ENCODE data around the gene DEFB114. TPM values are rescaled to one million over a fixed set of nuclear protein-coding genes. Genes with fewer than 3 reads are reported as not detected.

DEFB114 gene
- total RNA-seq, 1 experiment from 2014 or later: not detected

- ChIA-PET CTCF (no interaction called here), POLR2A (no interaction called here)
- Histone ChIP-seq H3K4me3 (ENCODE audit: low read depth, low read length) (no peak overlapping the region), H3K9me3 (no peaks in the 10 kb centered on the region), H3K36me3 (ENCODE audit: control insufficient read depth, insufficient read depth, low read length) (no peaks in the 10 kb centered on the region), H3K27me3 (replicated peaks; ENCODE audit: control insufficient read depth, insufficient read depth, low read length) (no peaks in the 10 kb centered on the region), H3K4me1 (no peaks in the 10 kb centered on the region)
- Mint-ChIP-seq H3K4me3 (ENCODE audit: unreplicated experiment) (no peak overlapping the region), H3K27me3 (ENCODE audit: insufficient read depth, unreplicated experiment) (peaks cover 4% of the 10 kb centered on the region), H3K4me1 (ENCODE audit: low read depth, unreplicated experiment) (no peaks in the 10 kb centered on the region), H3K27ac (ENCODE audit: unreplicated experiment) (no peak overlapping the region), H3K36me3 (ENCODE audit: insufficient read depth, unreplicated experiment) (no peaks in the 10 kb centered on the region), H3K9me3 (ENCODE audit: unreplicated experiment) (no peaks in the 10 kb centered on the region)
- intact Hi-C loops (cut with micrococcal nuclease; ENCODE audit: unreplicated experiment): no loop called here
- no peak for DNase-seq
- no TSS peak for BruUV-seq (replicated peaks)
- no peak for TF ChIP-seq CTCF (IDR thresholded peaks at IDR 0.05; ENCODE audit: insufficient read depth in 1 of 2, low read depth in 1 of 2, low read length in 1 of 2, severe bottlenecking in 1 of 2, unreplicated experiment in 1 of 2)
These were observed 40.1 kb downstream of the DEFB114 start for GRCh38 chr6:49923826-49924225.

DNA sequence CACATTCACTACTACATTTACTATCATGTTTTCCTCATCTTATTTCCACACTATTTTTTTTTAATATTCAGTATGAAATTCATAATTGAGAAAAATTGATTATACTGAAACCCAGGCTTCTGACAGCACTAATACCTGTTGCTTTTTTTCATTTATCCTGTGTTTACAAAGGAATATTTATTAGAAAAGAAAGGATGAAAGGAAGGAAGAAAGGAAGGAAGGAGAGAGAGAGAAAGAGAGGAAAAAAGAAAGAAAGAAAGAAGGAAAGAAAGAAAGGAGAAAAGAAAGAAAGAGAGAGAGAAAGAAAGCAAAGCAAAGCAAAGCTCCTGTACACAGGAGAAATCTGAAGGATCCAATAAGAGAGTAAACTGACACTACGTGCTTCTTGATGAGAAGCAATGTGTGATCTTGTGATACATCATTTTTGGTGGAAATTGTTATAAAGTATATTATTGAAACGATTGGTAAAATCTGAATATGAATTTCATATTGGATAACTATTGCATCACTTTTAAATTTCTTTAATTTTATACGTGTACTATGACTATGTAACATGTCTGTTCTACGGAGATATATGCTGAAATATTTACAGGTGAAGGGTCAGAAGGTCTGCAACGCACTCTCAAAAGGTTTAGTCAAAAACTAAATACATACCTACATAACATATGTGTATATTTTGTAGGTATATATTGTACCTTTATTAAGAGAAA, 43.9 kb downstream of the DEFB114 start:
- intact Hi-C loops (cut with micrococcal nuclease; ENCODE audit: unreplicated experiment): no loop called here
- no peak for TF ChIP-seq CTCF (IDR thresholded peaks at IDR 0.05; ENCODE audit: insufficient read depth in 1 of 2, low read depth in 1 of 2, low read length in 1 of 2, severe bottlenecking in 1 of 2, unreplicated experiment in 1 of 2)
- peaks cover 2% of the 10 kb centered on the region for H3K27me3 Mint-ChIP-seq (ENCODE audit: insufficient read depth, unreplicated experiment)
- Histone ChIP-seq H3K4me1 (no peaks in the 10 kb centered on the region), H3K9me3 (no peaks in the 10 kb centered on the region), H3K27me3 (replicated peaks; ENCODE audit: control insufficient read depth, insufficient read depth, low read length) (no peaks in the 10 kb centered on the region), H3K4me3 (ENCODE audit: low read depth, low read length) (no peak overlapping the region), H3K36me3 (ENCODE audit: control insufficient read depth, insufficient read depth, low read length) (no peaks in the 10 kb centered on the region)
- BruUV-seq (replicated peaks): no TSS peak
- no peaks in the 10 kb centered on the region for H3K9me3 Mint-ChIP-seq (ENCODE audit: unreplicated experiment)
- H3K36me3 Mint-ChIP-seq (ENCODE audit: insufficient read depth, unreplicated experiment): no peaks in the 10 kb centered on the region
- POLR2A ChIA-PET: no interaction called here
- DNase-seq: no peak
- H3K4me3 Mint-ChIP-seq (ENCODE audit: unreplicated experiment): no peak overlapping the region
- CTCF ChIA-PET: no interaction called here
- no peak overlapping the region for H3K27ac Mint-ChIP-seq (ENCODE audit: unreplicated experiment)
- no peaks in the 10 kb centered on the region for H3K4me1 Mint-ChIP-seq (ENCODE audit: low read depth, unreplicated experiment)

DNA sequence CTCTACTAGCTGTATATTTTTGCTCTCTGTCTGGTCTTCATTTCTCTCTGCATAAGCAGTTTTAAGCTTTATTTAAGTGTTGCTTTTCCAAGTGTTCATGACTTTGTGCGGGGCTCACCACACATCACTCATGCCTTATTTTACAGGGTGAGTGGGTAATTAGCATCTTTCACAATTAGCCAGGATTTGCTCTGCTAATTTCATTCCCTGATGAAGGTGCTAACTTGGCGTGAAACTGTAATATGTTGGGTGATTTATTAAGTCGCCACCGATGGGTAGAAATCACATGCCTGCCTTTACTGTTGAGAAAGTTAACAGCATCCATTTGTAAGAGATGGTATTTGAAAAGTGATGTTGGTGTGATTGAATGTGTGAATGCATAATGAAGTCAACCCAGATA, 44.7 kb downstream of the DEFB114 start:
- no peak overlapping the region for H3K4me3 Mint-ChIP-seq (ENCODE audit: unreplicated experiment)
- no peaks in the 10 kb centered on the region for H3K36me3 Mint-ChIP-seq (ENCODE audit: insufficient read depth, unreplicated experiment)
- no peaks in the 10 kb centered on the region for H3K36me3 ChIP-seq (ENCODE audit: control insufficient read depth, insufficient read depth, low read length)
- H3K27ac Mint-ChIP-seq (ENCODE audit: unreplicated experiment): no peak overlapping the region
- no peak for TF ChIP-seq CTCF (IDR thresholded peaks at IDR 0.05; ENCODE audit: insufficient read depth in 1 of 2, low read depth in 1 of 2, low read length in 1 of 2, severe bottlenecking in 1 of 2, unreplicated experiment in 1 of 2)
- ChIA-PET CTCF (no interaction called here), POLR2A (no interaction called here)
- no peaks in the 10 kb centered on the region for H3K9me3 Mint-ChIP-seq (ENCODE audit: unreplicated experiment)
- H3K4me1 ChIP-seq: no peaks in the 10 kb centered on the region
- intact Hi-C loops (cut with micrococcal nuclease; ENCODE audit: unreplicated experiment): no loop called here
- no peak overlapping the region for H3K4me3 ChIP-seq (ENCODE audit: low read depth, low read length)
- BruUV-seq (replicated peaks): no TSS peak
- no peaks in the 10 kb centered on the region for H3K9me3 ChIP-seq
- no peaks in the 10 kb centered on the region for H3K27me3 ChIP-seq (replicated peaks; ENCODE audit: control insufficient read depth, insufficient read depth, low read length)
- H3K27me3 Mint-ChIP-seq (ENCODE audit: insufficient read depth, unreplicated experiment): peaks cover 2% of the 10 kb centered on the region
- H3K4me1 Mint-ChIP-seq (ENCODE audit: low read depth, unreplicated experiment): no peaks in the 10 kb centered on the region
- no peak for DNase-seq
